HL-60/S4 treated with phorbol 12-myristate 13-acetate at 8.2 ng/mL for 4 days and 3 days (cell line): Measurements from ENCODE around the gene RASAL1.
"Not testable (repeated sequence)": the region's sequence is repeated elsewhere in the genome, so short reads cannot be mapped to it uniquely, and the experiment has no call there.

Experiments used
- in situ Hi-C: fragments of 300-500 bp; cut with MboI; formaldehyde crosslinking; loops from 2 replicates; pipeline ENCODE4 v1.15.0; 2022; ENCODE audit warnings: low sequenced_read_pairs

The RASAL1 gene

GRCh38 chr12:113119980-113120669, 15.4 kb downstream of the RASAL1 start:
- in situ Hi-C loops = no loop called here

- in situ Hi-C loops = no loop called here
Measured at GRCh38 chr12:113118142-113118541, 17.4 kb downstream of the RASAL1 start.

GRCh38 chr12:113117684-113118083, 17.9 kb downstream of the RASAL1 start:
- in situ Hi-C loops = not testable (repeated sequence)

- in situ Hi-C loops = no loop called here
Measured at GRCh38 chr12:113116875-113117274, 18.7 kb downstream of the RASAL1 start.

GRCh38 chr12:113115455-113116126, 20.0 kb downstream of the RASAL1 start:
- in situ Hi-C loops = no loop called here

GRCh38 chr12:113114447-113115178, 20.9 kb downstream of the RASAL1 start:
- in situ Hi-C loops = no loop called here

GRCh38 chr12:113113397-113113796, 22.2 kb downstream of the RASAL1 start:
- in situ Hi-C loops = no loop called here

- in situ Hi-C loops = no loop called here
Measured at GRCh38 chr12:113112043-113112899, 23.3 kb downstream of the RASAL1 start.

- in situ Hi-C loops = no loop called here
Measured at GRCh38 chr12:113111247-113111646, 24.3 kb downstream of the RASAL1 start.

- in situ Hi-C loops = no loop called here
Measured at GRCh38 chr12:113109872-113110599, 25.5 kb downstream of the RASAL1 start.

GRCh38 chr12:113109360-113109759, 26.2 kb downstream of the RASAL1 start:
- in situ Hi-C loops = no loop called here

GRCh38 chr12:113108308-113108707, 27.3 kb downstream of the RASAL1 start:
- in situ Hi-C loops = no loop called here

GRCh38 chr12:113106361-113106760, 29.2 kb downstream of the RASAL1 start:
- in situ Hi-C loops = no loop called here

GRCh38 chr12:113105606-113106271, 29.8 kb downstream of the RASAL1 start:
- in situ Hi-C loops = no loop called here

- in situ Hi-C loops = no loop called here
Measured at GRCh38 chr12:113104953-113105510, 30.5 kb downstream of the RASAL1 start.

GRCh38 chr12:113103756-113104450, 31.7 kb downstream of the RASAL1 start:
- in situ Hi-C loops = no loop called here

- in situ Hi-C loops = no loop called here
Measured at GRCh38 chr12:113102811-113103210, 32.8 kb downstream of the RASAL1 start.

GRCh38 chr12:113101751-113102150, 33.8 kb downstream of the RASAL1 start:
- in situ Hi-C loops = no loop called here

- in situ Hi-C loops = no loop called here
Measured at GRCh38 chr12:113099764-113100163, 35.8 kb downstream of the RASAL1 start.
